HCT116 (cell line): ENCODE measurements around the gene PLEKHO1. TPM values are rescaled to one million over a fixed set of nuclear protein-coding genes. Genes with fewer than 3 reads are reported as not detected.

Experiments used
- ATAC-seq: fragments of 200-7000 bp; cut with Tn5 transposase; 2 replicates; pipeline ENCODE4 v1.9.1; 2020; ENCODE audit warnings: mild to moderate bottlenecking, moderate library complexity
- BruUV-seq: library from RNA; stranded (reverse); fragments of 400-500 nt; replicated peaks from 2 replicates; lab custom pipeline; 2021; lab: Mats Ljungman, UMichigan
- CTCF ChIA-PET: fragments of 300-600 bp; sonication (Branson Sonifier 250); formaldehyde crosslinking; loops from one replicate; lab custom pipeline; 2021; ENCODE audit warnings: antibody characterized with exemption; lab: Charles Lee
- POLR2A ChIA-PET: fragments of 300-600, 350-600 bp; sonication (Branson Sonifier 250); formaldehyde crosslinking; loops from one replicate; lab custom pipeline; 2021; ENCODE audit warnings: antibody characterized with exemption; lab: Charles Lee
- RAD21 ChIA-PET, 2 experiments: fragments of 300-600 bp; sonication (Branson Sonifier 250); formaldehyde crosslinking; loops; one replicate each; lab custom pipeline; 2023; ENCODE audit warnings: low total read pairs in 2 of 2; ENCODE audit not compliant: uncharacterized antibody in 2 of 2, unreplicated experiment in 2 of 2, low non-redundant PET in 1 of 2; lab: Charles Lee
- DNase-seq: peaks from one replicate; pipeline ENCODE4 v3.0.0-alpha.2; 2010; ENCODE audit warnings: low read depth, low spot score
- H2AFZ ChIP-seq: fragments of 200-600 bp; shearing (Covaris generic), sonication (generic); 2 replicates; pipeline ENCODE4 v1.6.1; 2017; ENCODE audit warnings: low read depth, mixed run types, mixed read lengths, antibody characterized with exemption, low read length; ENCODE audit not compliant: poor library complexity, severe bottlenecking
- H3K27ac ChIP-seq: 2 replicates; pipeline ENCODE4 v1.5.1; 2012; ENCODE audit warnings: low read depth, low read length
- H3K27me3 ChIP-seq: fragments of 200-600 bp; sonication (generic); 2 replicates; pipeline ENCODE4 v1.6.1; 2016; ENCODE audit warnings: mixed run types, low read length, mixed read lengths; ENCODE audit not compliant: insufficient read depth
- H3K36me3 ChIP-seq, 2 experiments: fragments of 200-500 bp in 1 of 2; fragments of 200-600 bp in 1 of 2; sonication (Bioruptor generic) in 1 of 2; sonication (generic) in 1 of 2; 2 replicates each; pipeline versions ENCODE4 v1.5.1 to v1.6.1; 2014 to 2016; ENCODE audit warnings: low read length in 2 of 2, inconsistent platforms in 1 of 2, mixed read lengths in 1 of 2, mixed run types in 1 of 2; ENCODE audit not compliant: insufficient read depth in 2 of 2, control insufficient read depth in 1 of 2
- H3K4me1 ChIP-seq, 2 experiments: fragments of 200-600 bp in 1 of 2; sonication (generic) in 1 of 2; 2 replicates each; pipeline versions ENCODE4 v1.5.1 to v1.6.1; 2012 to 2017; ENCODE audit warnings: low read length in 2 of 2, inconsistent platforms in 1 of 2, mild to moderate bottlenecking in 1 of 2, mixed read lengths in 1 of 2, mixed run types in 1 of 2, moderate library complexity in 1 of 2; ENCODE audit not compliant: insufficient read depth in 2 of 2, control insufficient read depth in 1 of 2
- H3K4me2 ChIP-seq: fragments of 200-600 bp; sonication (generic); 2 replicates; pipeline ENCODE4 v1.6.1; 2017; ENCODE audit warnings: mixed run types, low read length, mixed read lengths
- H3K4me3 ChIP-seq, 2 experiments: fragments of 200-600 bp in 1 of 2; sonication (generic) in 1 of 2; replicated peaks in 1 of 2; 2 replicates each; pipeline ENCODE4 v1.5.1; 2011 to 2016; ENCODE audit warnings: low read length in 2 of 2, control low read depth in 1 of 2, low read depth in 1 of 2, mild to moderate bottlenecking in 1 of 2, mixed read lengths in 1 of 2, mixed run types in 1 of 2
- H3K79me2 ChIP-seq: fragments of 200-600 bp; sonication (generic); 2 replicates; pipeline ENCODE4 v1.6.1; 2017; ENCODE audit warnings: mild to moderate bottlenecking, mixed run types, low read length, moderate library complexity, mixed read lengths; ENCODE audit not compliant: insufficient read depth
- H3K9ac ChIP-seq: fragments of 200-600 bp; sonication (generic); 2 replicates; pipeline ENCODE4 v1.6.1; 2016; ENCODE audit warnings: low read length, mixed read lengths
- H3K9me2 ChIP-seq: fragments of 200-600 bp; sonication (generic), shearing (Covaris generic); 2 replicates; pipeline ENCODE4 v1.6.1; 2017; ENCODE audit warnings: mixed run types, mild to moderate bottlenecking, moderate library complexity; ENCODE audit not compliant: insufficient read depth
- H3K9me3 ChIP-seq, 2 experiments: fragments of 200-500 bp in 1 of 2; fragments of 200-600 bp in 1 of 2; sonication (Bioruptor generic) in 1 of 2; sonication (generic) in 1 of 2; 2 replicates each; pipeline ENCODE4 v1.6.1; 2014 to 2017; ENCODE audit warnings: low read length in 2 of 2, mixed read lengths in 2 of 2, inconsistent platforms in 1 of 2, low read depth in 1 of 2, mild to moderate bottlenecking in 1 of 2, mixed run types in 1 of 2, moderate library complexity in 1 of 2; ENCODE audit not compliant: control insufficient read depth in 1 of 2, insufficient read depth in 1 of 2
- H4K20me1 ChIP-seq: fragments of 200-600 bp; sonication (generic), shearing (Covaris generic); 2 replicates; pipeline ENCODE4 v1.6.1; 2017; ENCODE audit warnings: mixed run types, mild to moderate bottlenecking, moderate library complexity; ENCODE audit not compliant: insufficient read depth
- CBX3 ChIP-seq: IDR thresholded peaks from 2 replicates; pipeline ENCODE4 v1.6.1; 2012; ENCODE audit warnings: low read depth
- CEBPB ChIP-seq: IDR thresholded peaks from 2 replicates; pipeline ENCODE4 v1.6.1; 2012; ENCODE audit warnings: low read depth
- EZH2 ChIP-seq: fragments of 200-600 bp; sonication (generic); IDR thresholded peaks from 2 replicates; pipeline ENCODE4 v1.6.1; 2017; ENCODE audit warnings: antibody characterized with exemption, mixed run types
- FOSL1 ChIP-seq: IDR thresholded peaks from 2 replicates; pipeline ENCODE4 v1.6.1; 2012; ENCODE audit warnings: low read depth
- RAD21 ChIP-seq: IDR thresholded peaks from 2 replicates; pipeline ENCODE4 v1.6.1; 2012; ENCODE audit warnings: low read depth, mild to moderate bottlenecking
- REST ChIP-seq: IDR thresholded peaks from 2 replicates; pipeline ENCODE4 v1.6.1; 2012; ENCODE audit warnings: low read depth
- SP1 ChIP-seq: IDR thresholded peaks from 2 replicates; pipeline ENCODE4 v1.6.1; 2012; ENCODE audit warnings: low read depth
- SRF ChIP-seq: IDR thresholded peaks from 2 replicates; pipeline ENCODE4 v1.6.1; 2012; ENCODE audit warnings: low read depth
- ZNF274 ChIP-seq: fragments of 200-500 bp; sonication (Bioruptor generic); IDR thresholded peaks from 2 replicates; pipeline ENCODE4 v1.6.1; 2014; ENCODE audit warnings: mild to moderate bottlenecking, low read depth, low read length, inconsistent platforms
- intact Hi-C: fragments of 100-400 bp; cut with micrococcal nuclease; formaldehyde crosslinking; loops from 2 replicates; pipeline ENCODE4 v1.10.0; 2022
- total RNA-seq: library from RNA; stranded (reverse); gene quantifications from one replicate; pipeline ENCODE4 v1.2.1, GENCODE V29; 2021; ENCODE audit not compliant: unreplicated experiment

PLEKHO1 gene
- total RNA-seq, 1 experiment from 2014 or later = 6.9 TPM

DNA sequence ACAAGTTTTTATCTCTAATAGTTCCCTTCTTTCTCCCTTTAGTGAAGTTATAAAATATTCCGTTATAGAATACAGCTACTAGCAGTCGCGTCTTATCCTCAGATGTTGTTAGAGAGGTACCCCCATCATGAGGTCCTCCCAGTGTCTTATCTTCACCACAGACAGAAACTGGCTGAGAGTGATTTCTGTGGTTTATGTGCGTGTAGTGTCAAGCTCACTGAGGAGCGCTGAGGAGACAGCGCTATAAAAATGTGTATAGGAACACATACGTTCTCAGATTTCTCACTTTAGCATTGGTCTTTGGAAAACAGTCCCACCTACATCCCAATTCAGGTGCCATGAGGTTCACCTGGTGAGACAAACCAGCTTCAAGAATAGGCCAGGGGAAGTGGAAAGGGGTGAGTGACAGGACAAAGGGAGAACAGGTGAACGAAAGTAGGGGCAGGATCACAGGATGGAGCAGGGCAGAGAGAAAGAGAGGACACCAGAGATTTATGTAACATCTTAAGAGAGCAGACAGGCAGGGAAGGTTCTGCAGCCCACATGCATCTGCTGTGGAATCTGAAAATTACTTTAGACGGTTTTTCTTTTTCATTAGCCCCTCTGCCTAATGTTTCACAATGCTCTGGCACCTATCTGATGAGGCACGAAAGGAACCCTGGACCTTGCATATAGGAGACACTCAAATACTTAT is 2.7 kb upstream of the PLEKHO1 start:
- H3K27ac ChIP-seq = no peak overlapping the region
- RAD21 ChIA-PET = no interaction called here
- H3K36me3 ChIP-seq = no peaks in the 10 kb centered on the region
- BruUV-seq = no TSS peak
- H3K4me3 ChIP-seq = no peak overlapping the region
- intact Hi-C loops = no loop called here
- no peak overlapping the region for H3K9ac ChIP-seq
- peaks cover 6 to 12% of the 10 kb centered on the region in 2 experiments; a peak in 3 of 4 replicates for H3K4me1 ChIP-seq
- no peaks in the 10 kb centered on the region for H3K9me2 ChIP-seq
- POLR2A ChIA-PET = no interaction called here
- DNase-seq (no peak), ATAC-seq (no peak)
- CTCF ChIA-PET = no interaction called here
- H3K9me3 ChIP-seq = no peaks in the 10 kb centered on the region
- H4K20me1 ChIP-seq = no peaks in the 10 kb centered on the region
- H3K4me2 ChIP-seq = no peak overlapping the region
- H3K79me2 ChIP-seq = no peaks in the 10 kb centered on the region
- H2AFZ ChIP-seq = no peak overlapping the region
- H3K27me3 ChIP-seq = no peaks in the 10 kb centered on the region
- TF ChIP-seq ZNF274 (no peak), FOSL1 (no peak), EZH2 (no peak), CEBPB (no peak), CBX3 (no peak), SRF (no peak), SP1 (no peak), REST (no peak), RAD21 (no peak)
- TF ChIP-seq, all 23 proteins: peak for 0
